DND-41 (cell line): ENCODE results near the gene YWHAQ.

Source experiments
- CTCF ChIP-seq: IDR thresholded peaks from 2 replicates; pipeline ENCODE4 v1.5.1; 2012; ENCODE audit warnings: borderline replicate concordance, low read length, moderate library complexity, mild to moderate bottlenecking; ENCODE audit not compliant: poor library complexity, severe bottlenecking; ENCODE audit errors: extremely low read depth
- EZH2 ChIP-seq: IDR thresholded peaks from 3 replicates; pipeline ENCODE4 v1.6.1; 2012; ENCODE audit warnings: borderline replicate concordance, low read depth, mild to moderate bottlenecking, moderate library complexity, low read length, inconsistent platforms; ENCODE audit not compliant: severe bottlenecking

- TF ChIP-seq CTCF (no peak), EZH2 (no peak)
Observed at GRCh38 chr2:9549420-9549819, 81.4 kb downstream of the YWHAQ start.
